ENCODE results near the gene ZNF329.

The ZNF329 gene

DNA sequence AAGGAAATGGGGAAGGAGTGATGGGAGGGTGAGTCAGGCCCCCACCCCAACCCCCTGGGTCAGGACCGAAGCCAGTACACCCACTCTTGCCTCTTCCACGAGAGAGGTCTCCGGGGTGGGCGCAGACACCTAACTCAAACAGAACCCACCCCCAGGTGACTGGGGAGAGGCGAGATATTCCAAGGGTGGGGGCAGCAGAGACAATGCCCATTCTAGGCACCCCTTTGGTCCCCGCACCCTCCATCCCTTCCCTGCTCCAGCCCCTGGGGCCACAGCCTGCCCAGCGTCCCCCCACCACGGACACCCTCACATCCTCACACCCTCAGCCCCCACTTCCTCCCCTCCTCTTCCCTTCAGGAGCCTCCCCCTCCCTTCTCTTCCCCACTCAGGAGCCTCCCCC, 53.2 kb downstream of the ZNF329 start:
- H3K4me2 ChIP-seq, result no peak overlapping the region
- TF ChIP-seq, protein P1, sequence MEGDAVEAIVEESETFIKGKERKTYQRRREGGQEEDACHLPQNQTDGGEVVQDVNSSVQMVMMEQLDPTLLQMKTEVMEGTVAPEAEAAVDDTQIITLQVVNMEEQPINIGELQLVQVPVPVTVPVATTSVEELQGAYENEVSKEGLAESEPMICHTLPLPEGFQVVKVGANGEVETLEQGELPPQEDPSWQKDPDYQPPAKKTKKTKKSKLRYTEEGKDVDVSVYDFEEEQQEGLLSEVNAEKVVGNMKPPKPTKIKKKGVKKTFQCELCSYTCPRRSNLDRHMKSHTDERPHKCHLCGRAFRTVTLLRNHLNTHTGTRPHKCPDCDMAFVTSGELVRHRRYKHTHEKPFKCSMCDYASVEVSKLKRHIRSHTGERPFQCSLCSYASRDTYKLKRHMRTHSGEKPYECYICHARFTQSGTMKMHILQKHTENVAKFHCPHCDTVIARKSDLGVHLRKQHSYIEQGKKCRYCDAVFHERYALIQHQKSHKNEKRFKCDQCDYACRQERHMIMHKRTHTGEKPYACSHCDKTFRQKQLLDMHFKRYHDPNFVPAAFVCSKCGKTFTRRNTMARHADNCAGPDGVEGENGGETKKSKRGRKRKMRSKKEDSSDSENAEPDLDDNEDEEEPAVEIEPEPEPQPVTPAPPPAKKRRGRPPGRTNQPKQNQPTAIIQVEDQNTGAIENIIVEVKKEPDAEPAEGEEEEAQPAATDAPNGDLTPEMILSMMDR (conservative IDR thresholded peaks at IDR 0.05; ENCODE audit: low read depth, low read length), result no peak
- H3K9ac ChIP-seq, result no peak overlapping the region
- no peak overlapping the region for H3K4me3 ChIP-seq (IDR thresholded peaks at IDR 0.05; ENCODE audit: insufficient read depth, low read depth, low read length)
- H3K36me3 ChIP-seq (ENCODE audit: insufficient read depth), result no peaks in the 10 kb centered on the region
- H3K79me2 ChIP-seq (ENCODE audit: insufficient read depth, low read depth), result no peaks in the 10 kb centered on the region
- no peak overlapping the region for H2AFZ ChIP-seq (ENCODE audit: low read depth)
- H3K27me3 ChIP-seq (ENCODE audit: insufficient read depth, low read depth), result no peaks in the 10 kb centered on the region
- no peak overlapping the region for H3K27ac ChIP-seq
- H4K20me1 ChIP-seq (ENCODE audit: insufficient read depth), result no peaks in the 10 kb centered on the region
- no peaks in the 10 kb centered on the region for H3K4me1 ChIP-seq (ENCODE audit: low read depth, poor library complexity, severe bottlenecking)

- no peaks in the 10 kb centered on the region for H3K27me3 ChIP-seq (ENCODE audit: insufficient read depth, low read depth)
- no peak overlapping the region for H3K4me3 ChIP-seq (IDR thresholded peaks at IDR 0.05; ENCODE audit: insufficient read depth, low read depth, low read length)
- TF ChIP-seq, protein P1 (conservative IDR thresholded peaks at IDR 0.05; ENCODE audit: low read depth, low read length), result no peak
- H3K4me1 ChIP-seq (ENCODE audit: low read depth, poor library complexity, severe bottlenecking), result no peaks in the 10 kb centered on the region
- H4K20me1 ChIP-seq (ENCODE audit: insufficient read depth), result no peaks in the 10 kb centered on the region
- no peaks in the 10 kb centered on the region for H3K79me2 ChIP-seq (ENCODE audit: insufficient read depth, low read depth)
- H2AFZ ChIP-seq (ENCODE audit: low read depth), result no peak overlapping the region
- H3K4me2 ChIP-seq, result no peak overlapping the region
- H3K27ac ChIP-seq, result no peak overlapping the region
- no peaks in the 10 kb centered on the region for H3K36me3 ChIP-seq (ENCODE audit: insufficient read depth)
- no peak overlapping the region for H3K9ac ChIP-seq
These were observed 53.7 kb downstream of the ZNF329 start for GRCh38 chr19:58096884-58097283.

- H3K4me2 ChIP-seq, result no peak overlapping the region
- no peak overlapping the region for H3K9ac ChIP-seq
- H3K36me3 ChIP-seq (ENCODE audit: insufficient read depth), result no peaks in the 10 kb centered on the region
- H3K79me2 ChIP-seq (ENCODE audit: insufficient read depth, low read depth), result no peaks in the 10 kb centered on the region
- no peak overlapping the region for H3K4me3 ChIP-seq (IDR thresholded peaks at IDR 0.05; ENCODE audit: insufficient read depth, low read depth, low read length)
- H3K27ac ChIP-seq, result no peak overlapping the region
- H4K20me1 ChIP-seq (ENCODE audit: insufficient read depth), result no peaks in the 10 kb centered on the region
- H2AFZ ChIP-seq (ENCODE audit: low read depth), result no peak overlapping the region
- TF ChIP-seq, protein P1 (conservative IDR thresholded peaks at IDR 0.05; ENCODE audit: low read depth, low read length), result no peak
- H3K4me1 ChIP-seq (ENCODE audit: low read depth, poor library complexity, severe bottlenecking), result no peaks in the 10 kb centered on the region
- H3K27me3 ChIP-seq (ENCODE audit: insufficient read depth, low read depth), result no peaks in the 10 kb centered on the region
These were observed 55.3 kb downstream of the ZNF329 start for GRCh38 chr19:58095328-58095727.

GRCh38 chr19:58093071-58093470, 57.5 kb downstream of the ZNF329 start:
- Histone ChIP-seq H3K4me2 (no peak overlapping the region), H3K4me1 (ENCODE audit: low read depth, poor library complexity, severe bottlenecking) (no peaks in the 10 kb centered on the region), H3K4me3 (IDR thresholded peaks at IDR 0.05; ENCODE audit: insufficient read depth, low read depth, low read length) (no peak overlapping the region), H3K9ac (no peak overlapping the region), H2AFZ (ENCODE audit: low read depth) (no peak overlapping the region), H3K79me2 (ENCODE audit: insufficient read depth, low read depth) (no peaks in the 10 kb centered on the region), H3K36me3 (ENCODE audit: insufficient read depth) (no peaks in the 10 kb centered on the region), H3K27me3 (ENCODE audit: insufficient read depth, low read depth) (no peaks in the 10 kb centered on the region), H4K20me1 (ENCODE audit: insufficient read depth) (no peaks in the 10 kb centered on the region), H3K27ac (no peak overlapping the region)
- TF ChIP-seq, protein P1 (conservative IDR thresholded peaks at IDR 0.05; ENCODE audit: low read depth, low read length), result no peak
